GM08714 (cell line): ENCODE measurements around the gene AMZ1.

Experiments used
- H3K4me3 ChIP-seq: fragments of 200-500 bp; sonication (Bioruptor generic); 2 replicates; pipeline ENCODE4 v1.5.1; 2014; ENCODE audit warnings: mild to moderate bottlenecking, low read length, inconsistent platforms
- ZNF274 ChIP-seq: IDR thresholded peaks from 2 replicates; pipeline ENCODE4 v1.6.1; 2012; ENCODE audit warnings: mild to moderate bottlenecking, low read depth, low read length

Gene AMZ1

GRCh38 chr7:2659556-2660358 is 28.2 kb upstream of the AMZ1 start:
- no peak for TF ChIP-seq ZNF274
- H3K4me3 ChIP-seq = no peak overlapping the region

DNA sequence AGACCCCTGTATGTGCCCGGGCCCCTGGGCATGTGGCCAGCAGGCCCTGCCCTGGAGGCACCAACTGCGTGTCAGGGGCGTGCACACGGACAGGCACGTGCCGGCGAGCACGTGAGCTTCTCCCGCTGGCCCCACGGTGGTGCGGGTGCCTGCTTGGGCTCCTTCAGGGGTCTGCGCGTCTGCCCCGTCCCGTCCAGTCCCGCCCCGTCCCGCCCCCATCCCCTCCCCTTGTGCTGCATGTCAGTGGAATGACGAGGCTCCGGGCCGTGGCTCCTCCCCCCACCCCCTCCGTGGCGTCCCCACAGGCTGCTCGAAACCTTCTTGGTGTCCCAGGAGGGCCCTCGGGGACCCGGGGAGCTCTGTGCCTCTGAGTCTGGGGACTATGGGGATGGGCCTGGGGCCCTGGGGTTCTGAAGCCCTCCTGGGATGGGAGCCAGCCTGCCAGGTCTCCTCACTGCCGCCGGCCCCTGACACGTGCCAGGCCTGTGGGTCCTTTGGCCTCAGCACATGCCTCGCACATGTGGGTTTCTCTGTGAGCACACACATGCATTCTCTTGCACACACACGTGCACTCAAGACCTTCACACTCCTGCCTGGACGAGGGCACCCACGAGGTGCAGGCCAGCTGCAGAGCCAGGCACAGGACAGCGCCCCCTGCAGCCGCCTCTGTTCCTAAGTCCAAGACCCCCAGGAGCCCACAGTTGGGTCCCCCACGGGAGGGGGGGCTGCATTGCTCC is 27.5 kb upstream of the AMZ1 start:
- TF ChIP-seq ZNF274 = no peak
- H3K4me3 ChIP-seq = no peak overlapping the region

- no peak overlapping the region for H3K4me3 ChIP-seq
Measured at GRCh38 chr7:2661096-2661449, 26.9 kb upstream of the AMZ1 start.

DNA sequence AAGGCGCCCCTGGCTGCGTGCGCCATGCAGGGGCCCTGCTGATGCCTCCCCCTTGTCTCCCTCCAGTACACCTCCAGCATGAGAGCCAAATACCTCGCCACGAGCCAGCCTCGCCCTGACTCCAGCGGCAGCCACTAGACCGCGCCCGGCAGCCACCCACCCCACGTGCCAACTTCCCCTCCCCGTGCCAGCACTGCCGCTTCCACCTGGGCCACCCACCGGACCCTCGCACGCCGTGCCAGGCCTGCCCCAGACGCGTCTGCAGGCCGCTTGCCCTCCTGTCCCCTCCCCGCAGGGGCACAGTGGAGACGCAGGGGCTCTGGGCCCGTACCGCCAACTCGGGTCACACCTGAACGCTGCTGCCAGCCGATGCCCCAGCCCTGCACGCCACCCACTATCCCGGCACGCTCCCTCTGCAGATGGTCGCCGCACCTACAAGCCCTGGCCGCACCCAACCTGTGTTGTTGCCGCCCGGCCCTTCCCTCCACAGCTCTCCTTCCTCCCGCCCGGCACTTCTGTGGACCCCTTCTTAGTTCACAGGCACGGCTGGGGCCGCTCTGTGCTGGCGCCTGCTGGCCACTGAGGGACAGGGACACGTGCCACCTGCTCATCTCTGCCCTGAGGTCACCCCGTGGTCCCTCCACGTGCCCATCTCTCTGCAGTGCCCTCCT is 26.3 kb upstream of the AMZ1 start:
- TF ChIP-seq ZNF274 = no peak
- no peak overlapping the region for H3K4me3 ChIP-seq

More at GRCh38 chr7:2661096-2661449, 26.9 kb upstream of the AMZ1 start:
- no peak for TF ChIP-seq ZNF274

DNA sequence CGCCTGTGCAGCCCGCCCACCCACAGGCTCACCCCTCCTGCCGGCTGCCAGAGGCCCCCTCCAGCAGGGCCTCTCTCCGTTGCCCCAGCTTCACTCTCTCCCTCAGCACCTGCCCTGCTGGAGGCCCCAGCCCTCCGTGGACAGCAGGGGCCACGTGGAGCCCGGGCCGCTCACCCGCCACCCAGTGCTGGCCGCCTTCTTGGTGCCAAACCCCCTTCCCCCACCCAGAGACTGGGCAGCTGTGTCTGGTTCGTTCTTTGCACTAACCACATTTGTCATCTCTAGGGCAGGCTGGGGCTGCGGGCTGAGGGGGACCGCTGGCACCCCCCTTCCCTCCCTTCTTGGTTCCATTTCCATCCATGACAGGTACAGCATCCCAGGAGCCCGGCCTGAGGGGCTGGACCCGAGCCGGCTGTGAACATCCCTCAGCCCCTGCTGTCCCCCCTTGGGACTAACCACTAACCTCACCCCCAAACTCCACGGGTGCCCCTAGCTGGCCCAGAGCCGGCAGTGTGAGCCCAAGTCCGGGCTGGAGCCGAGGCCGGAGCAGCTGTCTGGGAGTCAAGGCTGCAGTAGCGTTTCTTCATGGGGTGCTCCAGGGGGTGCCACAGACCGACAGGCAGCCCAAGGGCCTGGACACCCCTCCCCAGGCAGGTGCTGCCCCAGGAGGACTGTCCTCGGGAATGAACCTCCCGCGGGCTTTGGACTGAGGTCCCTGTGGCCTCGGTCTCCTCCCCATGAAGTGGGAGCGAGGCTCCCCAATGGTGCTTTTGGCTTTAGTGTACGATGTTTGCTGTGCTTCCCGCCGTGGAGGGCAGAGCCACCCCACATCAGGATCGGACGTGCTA is 25.5 kb upstream of the AMZ1 start:
- TF ChIP-seq ZNF274 = no peak
- H3K4me3 ChIP-seq = no peak overlapping the region

DNA sequence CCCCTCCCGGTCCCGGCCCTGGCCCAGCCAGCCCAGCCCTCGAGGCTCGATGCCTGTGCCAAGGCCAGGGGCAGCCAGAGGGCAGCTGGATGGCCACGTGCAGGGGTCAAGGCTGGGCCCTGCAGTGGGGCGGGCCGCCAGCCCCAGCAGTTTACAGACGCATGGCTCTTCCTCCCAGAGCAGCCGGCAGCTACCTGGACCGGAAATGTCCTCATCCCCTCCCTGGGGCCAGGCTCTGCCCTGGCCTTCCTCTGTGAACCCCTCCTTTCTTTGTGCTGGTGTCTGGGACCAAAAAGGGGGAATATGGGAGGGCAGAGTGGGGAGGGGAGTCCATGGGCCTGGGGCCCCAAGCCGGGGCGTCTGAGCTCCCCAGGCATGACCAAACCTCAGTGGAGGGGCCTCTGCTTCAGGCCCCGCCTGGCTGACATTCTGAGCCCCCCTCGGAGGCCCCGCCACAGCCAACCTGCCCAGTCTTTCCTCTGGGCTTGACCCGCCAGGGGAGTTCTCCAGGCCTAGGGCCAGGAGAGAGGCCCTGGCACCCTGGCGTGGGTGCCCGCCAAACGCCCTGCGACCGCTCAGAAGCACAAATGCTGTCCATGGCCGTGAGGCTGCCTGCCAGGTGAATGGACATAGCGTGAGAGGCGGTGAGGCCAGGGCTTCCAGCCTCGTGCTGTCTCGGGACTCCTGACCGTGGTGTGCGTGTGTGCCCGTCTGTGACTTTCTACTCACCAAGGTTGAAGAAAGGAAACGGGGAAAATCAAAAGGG is 24.7 kb upstream of the AMZ1 start:
- TF ChIP-seq ZNF274 = no peak
- no peak overlapping the region for H3K4me3 ChIP-seq

- no peak overlapping the region for H3K4me3 ChIP-seq
- no peak for TF ChIP-seq ZNF274
Measured at GRCh38 chr7:2663960-2664359, 24.0 kb upstream of the AMZ1 start.

GRCh38 chr7:2665359-2665791 is 22.6 kb upstream of the AMZ1 start:
- H3K4me3 ChIP-seq = no peak overlapping the region
- TF ChIP-seq ZNF274 = no peak

DNA sequence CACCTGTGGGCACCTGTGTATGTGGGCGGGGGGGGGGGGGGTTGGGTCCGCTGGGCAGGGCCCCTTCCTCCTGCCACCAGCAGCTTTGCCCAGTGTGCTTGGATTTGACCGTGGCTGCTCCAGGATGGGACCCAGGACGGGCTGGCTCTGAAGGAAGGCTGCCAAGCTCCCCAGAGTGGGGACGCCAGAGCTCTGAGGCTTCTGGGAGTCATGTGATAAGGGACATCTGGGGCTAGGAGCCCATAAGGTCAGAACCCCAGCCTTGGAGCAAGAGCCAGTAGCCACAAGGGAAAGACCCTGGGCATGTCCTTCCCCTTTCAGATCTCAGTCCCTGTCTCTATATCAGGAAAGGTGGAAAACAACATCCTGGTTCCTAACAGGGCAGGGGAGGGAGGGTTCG is 21.8 kb upstream of the AMZ1 start:
- TF ChIP-seq ZNF274 = no peak
- no peak overlapping the region for H3K4me3 ChIP-seq

DNA sequence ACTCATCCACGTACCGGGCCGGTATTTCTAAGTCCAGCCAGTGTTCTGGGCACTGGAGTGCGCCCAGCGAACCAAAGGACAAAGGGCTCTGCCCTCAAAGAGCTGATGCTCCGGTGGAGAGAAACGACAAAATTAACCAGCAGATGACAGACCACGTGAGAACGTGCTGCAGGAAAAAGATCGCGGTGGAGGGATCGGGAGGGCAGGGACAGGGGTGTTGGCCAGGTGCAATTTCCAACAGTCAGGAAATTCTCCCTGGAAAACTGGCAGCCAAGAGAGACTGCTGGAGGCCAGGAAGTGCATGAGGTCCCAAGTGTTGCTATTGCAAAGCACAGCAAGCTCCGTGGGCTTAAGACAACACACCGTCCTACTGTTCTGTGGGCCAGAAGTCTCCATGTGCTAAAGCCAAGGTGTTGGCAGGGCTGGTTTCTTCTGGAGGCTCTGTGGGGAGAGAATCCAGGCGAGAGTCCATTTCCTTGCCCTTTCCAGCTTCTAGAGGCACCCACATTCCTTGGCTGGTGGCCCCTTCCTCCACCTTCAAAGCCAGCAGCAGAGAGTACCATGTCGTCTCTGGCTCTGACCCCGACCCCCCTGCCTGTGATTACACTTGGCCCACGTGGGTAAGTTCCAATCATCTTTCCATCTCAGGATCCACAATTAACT is 21.3 kb upstream of the AMZ1 start:
- H3K4me3 ChIP-seq = no peak overlapping the region

GRCh38 chr7:2667843-2668242 is 20.2 kb upstream of the AMZ1 start:
- no peak overlapping the region for H3K4me3 ChIP-seq
- TF ChIP-seq ZNF274 = no peak

More for the DNA sequence above, 21.3 kb upstream of the AMZ1 start:
- no peak for TF ChIP-seq ZNF274

DNA sequence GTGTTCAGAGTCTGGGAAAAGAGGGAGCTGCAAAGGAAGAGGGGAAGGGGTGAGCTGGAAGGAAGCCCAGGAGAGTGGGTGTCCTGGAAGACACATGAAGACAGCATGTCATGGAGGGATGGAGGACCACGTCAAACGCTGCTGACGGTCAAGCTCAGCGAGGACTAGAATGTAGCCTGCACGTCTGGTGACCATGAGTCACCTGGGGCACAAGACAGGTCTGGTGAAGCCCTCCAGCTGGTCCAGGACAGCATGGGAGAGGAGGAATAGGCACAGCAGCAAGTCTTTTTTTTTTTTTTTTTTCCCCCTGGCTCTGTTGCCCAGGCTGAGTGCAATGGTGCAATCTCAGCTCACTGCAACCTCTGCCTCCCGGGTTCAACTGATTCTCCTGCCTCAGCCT is 19.6 kb upstream of the AMZ1 start:
- TF ChIP-seq ZNF274 = no peak

DNA sequence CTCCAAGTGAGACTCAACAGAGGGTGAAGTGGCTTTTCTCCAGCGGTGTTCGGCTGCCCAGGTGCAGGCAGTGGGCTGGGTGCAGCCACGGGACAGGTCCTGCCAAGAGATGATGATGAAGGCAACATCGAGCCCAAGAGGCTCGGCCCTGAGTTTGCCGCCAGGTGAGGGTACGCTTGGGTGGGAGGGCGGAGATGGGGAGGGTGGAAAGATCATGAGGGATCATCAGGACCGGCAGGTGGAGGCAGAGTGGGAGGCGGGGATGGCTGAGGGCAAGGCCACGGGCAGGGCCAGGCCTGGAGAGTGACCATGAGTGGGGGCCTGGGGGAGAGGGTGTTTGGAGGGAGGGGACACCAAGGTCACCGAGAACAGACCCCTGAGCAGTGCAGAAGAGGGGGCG is 17.8 kb upstream of the AMZ1 start:
- no peak for TF ChIP-seq ZNF274
- H3K4me3 ChIP-seq = no peak overlapping the region

More for the DNA sequence above, 19.6 kb upstream of the AMZ1 start:
- no peak overlapping the region for H3K4me3 ChIP-seq
